Left lung (tissue), 10 donors: ENCODE results near the gene CC2D2B. TPM values are rescaled to one million over a fixed set of nuclear protein-coding genes. Genes with fewer than 3 reads are reported as not detected.

Experiments used
- ATAC-seq: fragments of 200-7000 bp; cut with Tn5 transposase; one replicate; pipeline ENCODE4 v1.9.1; 2020; ENCODE audit warnings: moderate library complexity
- DNase-seq, 4 donors: peaks; one replicate each; pipeline ENCODE4 v3.0.0-alpha.2; 2013 to 2020
- H3K27ac ChIP-seq, 2 donors: fragments of 200-600 bp; sonication (generic) in 1 of 2; one replicate each; pipeline versions ENCODE4 v1.5.0 to v1.8.0; 2020 to 2021
- H3K27me3 ChIP-seq, 2 donors: fragments of 200-600 bp; sonication (generic) in 1 of 2; one replicate each; pipeline versions ENCODE4 v1.5.0 to v1.8.0; 2020 to 2021
- H3K36me3 ChIP-seq, 2 donors: fragments of 200-600 bp; sonication (generic) in 1 of 2; one replicate each; pipeline versions ENCODE4 v1.5.0 to v1.8.0; 2020 to 2021
- H3K4me1 ChIP-seq, 2 donors: fragments of 200-600 bp; one replicate each; pipeline ENCODE4 v1.8.0; 2021
- H3K4me3 ChIP-seq, 2 donors: fragments of 200-600 bp; sonication (generic) in 1 of 2; one replicate each; pipeline versions ENCODE4 v1.5.0 to v1.8.0; 2020 to 2021; ENCODE audit warnings: mild to moderate bottlenecking in 1 of 2
- H3K9me3 ChIP-seq, 2 donors: fragments of 200-600 bp; sonication (generic) in 1 of 2; one replicate each; pipeline versions ENCODE4 v1.5.0 to v1.8.0; 2020 to 2021
- CTCF ChIP-seq, 2 donors: fragments of 200-600 bp; sonication (generic) in 1 of 2; IDR thresholded peaks; one replicate each; pipeline versions ENCODE4 v1.5.0 to v1.8.0; 2021; ENCODE audit warnings: antibody characterized with exemption in 2 of 2
- intact Hi-C, 2 donors: fragments of 100-400 bp; cut with DNase I; formaldehyde crosslinking; loops; one replicate each; pipeline versions ENCODE4 v1.11.2 to v1.14.2; 2022
- polyA plus RNA-seq, 6 donors: library from polyadenylated mRNA; unstranded; fragments of 120-200 nt; gene quantifications; one replicate each; pipeline ENCODE4 v1.2.1, GENCODE V29; 2013; ENCODE audit not compliant: insufficient read length in 6 of 6
- total RNA-seq, 2 donors: library from RNA; stranded (reverse); fragmentation: NEBNext Ultra II Directional; extraction: Animal tissue kit (Norgen Biotek cat#: 25700); gene quantifications; one replicate each; pipeline ENCODE4 v1.2.1, GENCODE V29; 2021
- donor health status: DM: no; HTN: yes; CAD: no.
- donor health status: DM: no; HTN: no; CAD: no.

The CC2D2B gene
- total and polyA plus RNA-seq, 8 donors, result 0.79 to 3.5 (median 2.0) TPM

DNA sequence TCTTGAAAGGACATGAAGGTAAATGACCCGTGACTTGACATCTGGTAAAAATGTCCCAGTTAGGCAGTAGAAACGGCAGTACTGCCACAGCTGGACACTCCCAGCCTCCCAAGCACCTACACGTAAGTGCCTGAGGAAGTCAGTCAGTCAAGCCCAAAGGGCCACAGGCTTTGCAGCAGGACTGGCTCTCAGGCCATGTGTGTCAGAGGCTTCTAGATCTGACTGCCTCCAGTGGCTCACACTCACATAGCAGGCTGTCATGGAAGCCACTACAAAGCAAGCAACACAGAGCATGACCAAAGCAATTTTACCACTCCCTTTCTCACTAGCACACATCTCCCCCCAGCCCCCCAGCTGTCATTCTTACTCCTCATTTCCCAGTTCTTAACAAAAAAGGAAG, 117.8 kb downstream of the CC2D2B start:
- peak; percentile 38 for ATAC-seq
- intact Hi-C loops, result no loop called here
- Histone ChIP-seq H3K27me3 (no peaks in the 10 kb centered on the region), H3K9me3 (no peaks in the 10 kb centered on the region), H3K4me1 (no peaks in the 10 kb centered on the region), H3K4me3 (no peak overlapping the region), H3K27ac (no peak overlapping the region), H3K36me3 (no peaks in the 10 kb centered on the region)
- no peak for DNase-seq
- TF ChIP-seq CTCF (IDR thresholded peaks at IDR 0.05), result no peak

- H3K4me1 ChIP-seq, result no peaks in the 10 kb centered on the region
- H3K36me3 ChIP-seq, result no peaks in the 10 kb centered on the region
- H3K27me3 ChIP-seq, result no peaks in the 10 kb centered on the region
- intact Hi-C loops, result no loop called here
- no peak for DNase-seq
- no peak for TF ChIP-seq CTCF (IDR thresholded peaks at IDR 0.05)
- no peak overlapping the region for H3K27ac ChIP-seq
- no peaks in the 10 kb centered on the region for H3K9me3 ChIP-seq
- no peak for ATAC-seq
- no peak overlapping the region for H3K4me3 ChIP-seq
These were observed 126.8 kb downstream of the CC2D2B start for GRCh38 chr10:96034625-96035024.

- Histone ChIP-seq H3K27me3 (no peaks in the 10 kb centered on the region), H3K4me3 (no peak overlapping the region), H3K36me3 (no peaks in the 10 kb centered on the region), H3K9me3 (no peaks in the 10 kb centered on the region), H3K4me1 (peaks cover 0 to 8% of the 10 kb centered on the region in 2 donors), H3K27ac (no peak overlapping the region)
- ATAC-seq (no peak), DNase-seq (no peak)
- intact Hi-C loops, result no loop called here
- TF ChIP-seq CTCF (IDR thresholded peaks at IDR 0.05), result no peak
These were observed 131.0 kb downstream of the CC2D2B start for GRCh38 chr10:96038476-96039387.

DNA sequence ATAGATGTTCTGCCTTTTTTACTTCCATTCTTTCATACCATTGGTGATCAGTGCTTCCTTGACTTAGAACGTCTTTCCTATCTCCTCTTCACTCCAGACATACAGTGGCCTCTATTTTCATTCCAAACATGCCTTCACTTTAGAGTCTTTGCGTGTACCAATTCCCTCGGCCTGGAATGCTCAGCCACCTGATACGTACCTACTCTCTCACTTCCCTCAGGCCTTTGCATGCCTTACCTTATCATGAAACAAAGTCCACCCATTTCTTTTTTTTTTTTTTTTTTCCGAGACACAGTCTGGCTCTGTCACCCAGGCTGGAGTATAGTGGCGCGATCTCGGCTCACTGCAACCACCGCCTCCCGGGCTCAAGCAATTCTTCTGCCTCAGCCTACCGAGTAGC, 133.4 kb downstream of the CC2D2B start:
- Histone ChIP-seq H3K27me3 (no peaks in the 10 kb centered on the region), H3K36me3 (no peaks in the 10 kb centered on the region), H3K4me1 (peaks cover 0 to 24% of the 10 kb centered on the region in 2 donors), H3K9me3 (no peaks in the 10 kb centered on the region), H3K4me3 (no peak overlapping the region), H3K27ac (no peak overlapping the region)
- intact Hi-C loops, result no loop called here
- no peak for ATAC-seq
- TF ChIP-seq CTCF (IDR thresholded peaks at IDR 0.05), result no peak
- no peak for DNase-seq

- TF ChIP-seq CTCF (IDR thresholded peaks at IDR 0.05), result peak in 1 of 2 donors; percentile 33
- intact Hi-C loops, result no loop called here
- Histone ChIP-seq H3K27me3 (no peaks in the 10 kb centered on the region), H3K36me3 (peaks cover 0 to 3% of the 10 kb centered on the region in 2 donors), H3K9me3 (no peaks in the 10 kb centered on the region), H3K4me3 (peak within 1 kb of the TSS; percentile 72 to 79), H3K4me1 (peaks cover 0 to 30% of the 10 kb centered on the region in 2 donors), H3K27ac (peak within 1 kb of the TSS; percentile 87 to 92)
- DNase-seq (peak; percentile 87 to 96 (median 91)), ATAC-seq (peak; percentile 93)
These were observed 135.5 kb downstream of the CC2D2B start, which contains the start of gene CCNJ for GRCh38 chr10:96043033-96043892. Gene CCNJ, plus strand, starts transcription at chr10:96043583. Its CDS starts 811 bp downstream, at chr10:96044394.
